HepG2 (cell line): Measurements from ENCODE around the gene EFNA2. TPM values are rescaled to one million over a fixed set of nuclear protein-coding genes. Genes with fewer than 3 reads are reported as not detected.
A peak's percentile ranks its signal among the peaks of the same experiment; 100 is the strongest.

Experiments
- DBP ChIP-seq: sonication (generic); formaldehyde crosslinking; IDR thresholded peaks from 2 replicates; pipeline ENCODE4 v1.4.0; 2020; ENCODE audit warnings: missing genetic modification reagents; ENCODE audit errors: not compliant biosample characterization
- SMAD1 ChIP-seq: sonication (generic); formaldehyde crosslinking; IDR thresholded peaks from 2 replicates; pipeline ENCODE4 v1.4.0; 2020; ENCODE audit warnings: missing genetic modification reagents, low read depth, mild to moderate bottlenecking, borderline replicate concordance
- TEAD3 ChIP-seq: optimal IDR thresholded peaks from 2 replicates; pipeline ENCODE3; 2016; ENCODE audit warnings: borderline replicate concordance
- ZFP36L2 ChIP-seq: sonication (generic); formaldehyde crosslinking; IDR thresholded peaks from 2 replicates; pipeline ENCODE4 v1.4.0; 2020; ENCODE audit warnings: missing genetic modification reagents
- ZNF121 ChIP-seq: sonication (generic); formaldehyde crosslinking; IDR thresholded peaks from 2 replicates; pipeline ENCODE4 v1.5.0; 2020; ENCODE audit warnings: mild to moderate bottlenecking, missing genetic modification reagents
- ZNF354B ChIP-seq: sonication (generic); formaldehyde crosslinking; IDR thresholded peaks from 2 replicates; pipeline ENCODE4 v1.8.0; 2022; ENCODE audit warnings: mild to moderate bottlenecking, missing genetic modification reagents
- ZNF432 ChIP-seq: sonication (generic); formaldehyde crosslinking; IDR thresholded peaks from 2 replicates; pipeline ENCODE4 v1.5.0; 2020; ENCODE audit warnings: missing genetic modification reagents, mild to moderate bottlenecking, borderline replicate concordance
- ZNF777 ChIP-seq: sonication (generic); formaldehyde crosslinking; IDR thresholded peaks from 2 replicates; pipeline ENCODE4 v1.4.0; 2020; ENCODE audit warnings: missing genetic modification reagents
- polyA plus RNA-seq, 8 experiments: library from polyadenylated mRNA; depleted of rRNA in 3 of 8; stranded (reverse) in 7 of 8; unstranded in 1 of 8; fragments of >200 nt; fragmentation: Illumina TruSeq in 4 of 8; extraction: Trizol in 4 of 8; gene quantifications; 2 replicates each; pipeline versions ENCODE4 v1.2.1 to v1.2.3, GENCODE V29; 2011 to 2016; ENCODE audit warnings: low read depth in 4 of 8, missing spikeins in 1 of 8, mixed read lengths in 1 of 8; ENCODE audit not compliant: insufficient read depth in 1 of 8
- total RNA-seq, 5 experiments: library from RNA; depleted of rRNA; stranded (reverse); fragments of >200 nt; fragmentation: Illumina TruSeq; extraction: Trizol; gene quantifications; 2 replicates each; pipeline ENCODE4 v1.2.3, GENCODE V29; 2016; ENCODE audit warnings: low read depth in 1 of 5
- TF ChIP-seq, protein P1 (sequence below): sonication (generic); formaldehyde crosslinking; IDR thresholded peaks from 2 replicates; pipeline ENCODE4 v1.4.0; 2020; ENCODE audit warnings: low read depth, missing genetic modification reagents
- TF ChIP-seq, protein P2 (sequence below): sonication (generic); formaldehyde crosslinking; IDR thresholded peaks from 2 replicates; pipeline ENCODE4 v1.4.0; 2020; ENCODE audit warnings: missing genetic modification reagents

The EFNA2 gene
- total and polyA plus RNA-seq, 2 of the 13 experiments (the other 11 are each of a cell fraction or from before 2014, with no cell fraction given): 6.0 to 9.9 TPM

DNA sequence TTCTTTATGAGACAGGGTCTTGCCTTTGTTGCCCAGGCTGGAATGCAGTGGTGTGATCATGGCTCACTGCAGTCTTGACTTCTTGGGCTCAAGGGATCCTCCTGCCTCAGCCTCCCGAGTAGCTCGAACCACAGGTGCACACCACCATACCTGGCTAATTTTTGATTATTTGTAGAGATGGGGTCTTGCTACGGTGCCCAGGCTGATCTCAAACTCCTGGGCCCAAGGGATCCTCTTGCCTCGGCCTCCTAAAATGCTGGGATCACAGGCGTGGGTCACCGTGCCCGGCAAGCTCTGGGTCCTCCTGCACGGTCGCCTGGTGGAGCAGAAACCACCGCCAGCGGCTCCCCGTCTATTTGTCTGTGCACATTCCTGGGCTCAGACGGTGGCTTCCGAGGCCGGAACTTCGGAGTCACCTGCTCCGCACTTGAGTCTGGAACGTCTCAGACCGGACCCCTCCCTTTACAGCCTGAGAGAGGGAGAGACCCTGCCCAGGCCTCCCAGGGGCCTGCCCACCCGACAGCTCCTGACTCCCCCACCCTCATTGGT is 22.2 kb downstream of the EFNA2 start (continued):
- TF ChIP-seq, protein P1, sequence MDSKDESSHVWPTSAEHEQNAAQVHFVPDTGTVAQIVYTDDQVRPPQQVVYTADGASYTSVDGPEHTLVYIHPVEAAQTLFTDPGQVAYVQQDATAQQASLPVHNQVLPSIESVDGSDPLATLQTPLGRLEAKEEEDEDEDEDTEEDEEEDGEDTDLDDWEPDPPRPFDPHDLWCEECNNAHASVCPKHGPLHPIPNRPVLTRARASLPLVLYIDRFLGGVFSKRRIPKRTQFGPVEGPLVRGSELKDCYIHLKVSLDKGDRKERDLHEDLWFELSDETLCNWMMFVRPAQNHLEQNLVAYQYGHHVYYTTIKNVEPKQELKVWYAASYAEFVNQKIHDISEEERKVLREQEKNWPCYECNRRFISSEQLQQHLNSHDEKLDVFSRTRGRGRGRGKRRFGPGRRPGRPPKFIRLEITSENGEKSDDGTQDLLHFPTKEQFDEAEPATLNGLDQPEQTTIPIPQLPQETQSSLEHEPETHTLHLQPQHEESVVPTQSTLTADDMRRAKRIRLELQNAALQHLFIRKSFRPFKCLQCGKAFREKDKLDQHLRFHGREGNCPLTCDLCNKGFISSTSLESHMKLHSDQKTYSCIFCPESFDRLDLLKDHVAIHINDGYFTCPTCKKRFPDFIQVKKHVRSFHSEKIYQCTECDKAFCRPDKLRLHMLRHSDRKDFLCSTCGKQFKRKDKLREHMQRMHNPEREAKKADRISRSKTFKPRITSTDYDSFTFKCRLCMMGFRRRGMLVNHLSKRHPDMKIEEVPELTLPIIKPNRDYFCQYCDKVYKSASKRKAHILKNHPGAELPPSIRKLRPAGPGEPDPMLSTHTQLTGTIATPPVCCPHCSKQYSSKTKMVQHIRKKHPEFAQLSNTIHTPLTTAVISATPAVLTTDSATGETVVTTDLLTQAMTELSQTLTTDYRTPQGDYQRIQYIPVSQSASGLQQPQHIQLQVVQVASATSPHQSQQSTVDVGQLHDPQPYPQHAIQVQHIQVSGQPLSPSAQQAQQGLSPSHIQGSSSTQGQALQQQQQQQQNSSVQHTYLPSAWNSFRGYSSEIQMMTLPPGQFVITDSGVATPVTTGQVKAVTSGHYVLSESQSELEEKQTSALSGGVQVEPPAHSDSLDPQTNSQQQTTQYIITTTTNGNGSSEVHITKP (CRISPR knock-in tag): no peak
- TF ChIP-seq ZNF432 (CRISPR knock-in tag): no peak
- TF ChIP-seq DBP (CRISPR knock-in tag): no peak
- no peak for TF ChIP-seq ZNF354B (CRISPR knock-in tag)
- TF ChIP-seq SMAD1 (CRISPR knock-in tag): no peak
- peak; percentile 48 for TF ChIP-seq TEAD3 (CRISPR knock-in tag)
- no peak for TF ChIP-seq ZNF777 (CRISPR knock-in tag)
- TF ChIP-seq ZNF121 (CRISPR knock-in tag): peak; percentile 73; the same call in 1 of the 2 replicates
- TF ChIP-seq, protein P2, sequence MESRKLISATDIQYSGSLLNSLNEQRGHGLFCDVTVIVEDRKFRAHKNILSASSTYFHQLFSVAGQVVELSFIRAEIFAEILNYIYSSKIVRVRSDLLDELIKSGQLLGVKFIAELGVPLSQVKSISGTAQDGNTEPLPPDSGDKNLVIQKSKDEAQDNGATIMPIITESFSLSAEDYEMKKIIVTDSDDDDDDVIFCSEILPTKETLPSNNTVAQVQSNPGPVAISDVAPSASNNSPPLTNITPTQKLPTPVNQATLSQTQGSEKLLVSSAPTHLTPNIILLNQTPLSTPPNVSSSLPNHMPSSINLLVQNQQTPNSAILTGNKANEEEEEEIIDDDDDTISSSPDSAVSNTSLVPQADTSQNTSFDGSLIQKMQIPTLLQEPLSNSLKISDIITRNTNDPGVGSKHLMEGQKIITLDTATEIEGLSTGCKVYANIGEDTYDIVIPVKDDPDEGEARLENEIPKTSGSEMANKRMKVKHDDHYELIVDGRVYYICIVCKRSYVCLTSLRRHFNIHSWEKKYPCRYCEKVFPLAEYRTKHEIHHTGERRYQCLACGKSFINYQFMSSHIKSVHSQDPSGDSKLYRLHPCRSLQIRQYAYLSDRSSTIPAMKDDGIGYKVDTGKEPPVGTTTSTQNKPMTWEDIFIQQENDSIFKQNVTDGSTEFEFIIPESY (CRISPR knock-in tag): peak; percentile 44; the same call in 1 of the 2 replicates
- TF ChIP-seq ZFP36L2 (CRISPR knock-in tag): no peak
